ENCODE measurements around the gene PHF5A.

The PHF5A gene, protein sequence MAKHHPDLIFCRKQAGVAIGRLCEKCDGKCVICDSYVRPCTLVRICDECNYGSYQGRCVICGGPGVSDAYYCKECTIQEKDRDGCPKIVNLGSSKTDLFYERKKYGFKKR

DNA sequence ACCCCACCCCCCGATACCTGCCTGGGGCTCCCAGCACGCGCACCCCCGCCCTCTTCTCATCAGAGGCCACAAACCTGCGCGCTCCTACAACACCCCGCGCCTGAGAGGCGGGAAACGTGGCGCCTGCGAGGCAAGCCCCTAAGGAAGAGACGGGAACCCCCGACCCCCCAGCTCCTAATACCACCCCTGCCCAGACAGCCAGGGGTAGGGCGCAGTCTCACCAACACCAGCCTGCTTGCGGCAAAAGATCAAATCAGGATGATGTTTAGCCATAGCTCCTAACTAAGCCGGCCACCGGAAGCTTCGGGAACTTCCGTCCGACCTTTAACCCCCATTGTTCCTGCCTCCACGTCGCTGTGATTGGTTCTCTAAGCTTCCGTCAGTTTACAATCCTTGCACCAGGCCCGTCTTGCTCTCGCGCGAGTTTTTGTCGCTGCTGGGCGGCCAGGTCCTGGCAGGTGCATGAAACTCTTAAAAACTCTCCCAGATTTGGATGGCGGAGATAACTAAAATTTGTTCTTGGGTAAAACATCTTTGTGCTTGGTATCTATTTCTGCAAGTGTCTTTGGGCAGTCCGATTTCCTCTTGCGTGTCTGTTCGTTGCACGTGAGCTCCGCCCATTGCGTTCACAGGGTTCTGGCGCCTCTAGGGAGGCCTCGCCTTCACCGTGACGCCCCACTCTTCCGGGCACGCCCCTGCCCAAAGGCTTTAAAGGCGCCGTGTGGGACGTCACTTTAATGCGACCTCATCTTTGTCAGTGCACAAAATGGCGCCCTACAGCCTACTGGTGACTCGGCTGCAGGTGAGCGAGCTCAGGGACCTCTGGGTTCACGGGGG is at the start of gene PHF5A, which contains the start of gene ACO2:
TSS of gene PHF5A (minus strand) at position 312 of the 837 bp plus-strand sequence. CDS start at position 273, 39 bp downstream.
TSS of gene ACO2 (plus strand) at position 737 of the 837 bp plus-strand sequence. CDS start at position 767, 30 bp downstream.
- DNase-seq = peak; percentile 98

DNA sequence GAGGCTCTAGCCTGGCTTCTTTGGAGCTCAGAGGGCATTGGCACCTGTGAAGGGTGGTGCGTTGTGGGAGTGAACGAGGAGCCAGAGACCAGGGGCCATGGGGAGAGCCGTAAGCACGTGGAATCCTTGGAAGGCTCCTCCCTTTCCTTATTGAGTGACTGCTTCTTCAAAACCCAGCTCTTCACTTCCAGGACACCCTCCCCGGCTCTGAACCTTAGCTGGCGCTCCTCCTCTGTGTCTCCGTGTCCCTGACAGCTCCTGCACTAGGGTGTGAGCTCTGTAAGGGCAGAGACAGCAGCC is 49.5 kb upstream of the PHF5A start:
- no peak for DNase-seq

DNA sequence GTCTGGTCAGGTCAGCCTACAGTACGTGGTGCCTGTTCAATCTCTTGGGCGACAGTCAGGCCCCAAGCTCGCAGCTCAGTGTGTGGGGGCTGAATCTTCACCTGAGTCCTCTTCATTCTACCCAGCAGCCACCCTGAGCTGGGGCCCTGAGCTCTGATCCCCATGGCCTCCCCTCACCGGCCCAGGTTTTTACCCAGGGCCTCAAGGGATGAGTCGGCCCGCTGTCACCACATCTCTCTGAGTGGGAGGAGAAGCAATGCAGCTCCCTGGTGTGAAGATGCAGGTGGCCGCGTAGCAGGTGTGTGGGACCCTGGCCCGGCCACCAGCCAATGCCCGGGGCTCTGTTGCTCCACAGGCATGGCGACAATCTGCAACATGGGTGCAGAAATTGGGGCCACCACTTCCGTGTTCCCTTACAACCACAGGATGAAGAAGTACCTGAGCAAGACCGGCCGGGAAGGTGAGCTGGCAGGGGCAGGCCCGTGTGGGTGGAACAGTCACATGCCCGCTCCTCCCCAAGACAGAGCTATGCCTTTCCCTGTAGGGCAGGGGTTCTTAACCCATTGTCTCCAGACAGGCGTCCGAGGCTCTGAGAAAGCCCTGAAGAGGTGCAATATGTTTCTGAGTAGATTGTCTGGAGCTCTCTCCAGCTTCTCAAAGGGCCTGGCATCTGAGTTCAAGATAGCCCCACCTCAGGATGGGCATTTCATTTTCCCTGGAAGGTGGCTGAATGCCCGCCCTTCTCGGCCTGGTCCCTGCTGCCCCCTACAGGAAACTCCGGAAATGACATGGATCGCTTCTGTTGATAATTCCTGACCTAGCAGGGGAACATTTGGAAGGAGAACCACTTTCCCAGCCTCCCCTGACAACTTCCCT is 48.9 kb upstream of the PHF5A start:
- peak; percentile 43 for DNase-seq

DNA sequence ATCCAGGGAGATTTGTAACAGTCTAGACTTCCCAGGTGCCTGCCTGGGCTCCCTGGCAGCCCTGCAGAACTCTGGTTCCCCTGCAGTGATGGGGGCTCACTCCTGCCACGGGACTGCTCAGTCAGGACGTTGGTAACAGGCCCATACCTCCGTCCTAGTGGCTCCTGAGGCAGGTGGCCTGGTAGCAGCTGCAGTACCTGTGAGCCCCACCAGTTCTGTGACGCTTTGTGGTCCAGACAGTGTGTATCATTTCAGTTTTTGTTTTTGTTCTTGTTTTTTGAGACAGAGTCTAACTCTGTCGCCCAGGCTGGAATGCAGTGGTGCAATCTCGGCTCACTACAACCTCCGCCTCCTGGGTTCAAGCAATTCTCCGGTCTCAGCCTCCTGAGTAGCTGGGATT is 48.0 kb upstream of the PHF5A start:
- no peak for DNase-seq

DNA sequence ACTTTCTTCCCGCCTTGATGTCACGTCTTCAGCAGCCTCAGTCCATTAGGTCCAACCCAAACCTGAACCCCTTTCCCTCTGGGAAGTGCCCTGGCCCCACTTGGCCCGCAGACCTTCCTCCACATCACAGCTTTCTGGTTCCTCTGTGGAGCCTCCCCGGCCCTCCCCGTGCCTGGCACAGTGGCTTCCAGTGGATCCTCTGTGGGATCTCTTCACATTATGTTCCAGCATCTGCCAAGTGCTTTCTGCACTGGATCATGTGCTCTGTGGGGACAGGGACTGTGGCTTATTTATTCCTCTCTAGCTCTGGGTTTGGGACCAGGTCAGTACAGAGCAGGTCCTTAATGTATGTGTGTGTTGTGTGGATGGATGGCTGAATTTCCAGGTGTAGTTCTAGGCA is 44.9 kb upstream of the PHF5A start:
- DNase-seq = no peak

DNA sequence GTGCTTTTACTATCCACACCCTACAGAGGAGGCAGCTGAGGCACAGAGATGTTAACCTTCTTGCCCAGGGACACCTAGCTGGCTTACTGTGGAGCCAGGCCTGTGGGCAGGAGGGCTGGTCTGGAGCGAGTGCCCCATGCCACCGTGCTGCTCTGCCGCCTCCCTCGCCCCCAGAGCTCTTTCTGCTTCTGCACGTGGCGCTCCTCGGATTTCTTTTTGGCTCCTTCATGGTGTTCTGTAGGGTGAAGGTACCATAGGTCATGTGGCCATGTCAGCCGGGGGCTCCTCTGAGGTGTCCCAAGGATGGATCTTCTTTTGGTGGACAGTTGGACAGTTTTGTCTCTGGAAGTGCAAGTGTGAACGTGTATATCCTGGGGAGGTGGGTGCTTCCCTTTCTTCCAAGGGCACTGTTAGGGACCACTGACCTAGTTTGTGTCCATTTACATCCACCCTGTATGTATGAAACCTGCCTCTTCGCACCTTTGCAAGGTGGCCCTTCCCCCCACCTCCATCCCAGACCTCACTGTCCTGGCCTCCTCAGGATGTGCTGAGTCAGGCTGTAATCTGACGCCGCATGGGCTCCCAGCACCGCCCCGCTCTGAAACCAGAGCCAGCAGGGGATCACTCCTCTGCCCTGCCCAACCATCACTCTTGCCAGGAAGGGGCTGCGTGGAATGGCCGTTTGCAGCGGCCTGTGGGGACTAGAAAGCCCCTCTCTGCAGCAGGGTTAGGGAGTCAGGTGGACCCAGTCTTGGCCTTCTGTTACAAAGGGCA is 44.1 kb upstream of the PHF5A start:
- no peak for DNase-seq

DNA sequence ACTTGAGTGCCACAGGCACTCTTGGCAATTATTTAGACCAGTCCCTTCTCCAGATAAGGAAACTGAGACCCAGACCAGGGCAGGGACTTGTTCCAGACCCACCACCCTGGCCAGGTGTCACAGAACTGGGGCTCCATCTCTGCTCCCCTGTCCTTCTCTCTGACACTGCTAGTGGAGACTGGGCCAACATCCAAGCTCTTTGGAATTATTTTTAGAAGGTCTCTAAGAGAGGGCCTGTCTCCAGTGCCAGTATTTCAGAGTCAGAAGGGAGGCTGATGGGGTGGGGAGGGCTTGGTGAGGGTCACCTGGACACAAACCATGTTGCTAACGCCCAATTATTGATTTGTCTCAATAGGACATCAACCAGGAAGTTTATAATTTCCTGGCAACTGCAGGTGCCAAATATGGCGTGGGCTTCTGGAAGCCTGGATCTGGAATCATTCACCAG is 43.1 kb upstream of the PHF5A start:
- no peak for DNase-seq

DNA sequence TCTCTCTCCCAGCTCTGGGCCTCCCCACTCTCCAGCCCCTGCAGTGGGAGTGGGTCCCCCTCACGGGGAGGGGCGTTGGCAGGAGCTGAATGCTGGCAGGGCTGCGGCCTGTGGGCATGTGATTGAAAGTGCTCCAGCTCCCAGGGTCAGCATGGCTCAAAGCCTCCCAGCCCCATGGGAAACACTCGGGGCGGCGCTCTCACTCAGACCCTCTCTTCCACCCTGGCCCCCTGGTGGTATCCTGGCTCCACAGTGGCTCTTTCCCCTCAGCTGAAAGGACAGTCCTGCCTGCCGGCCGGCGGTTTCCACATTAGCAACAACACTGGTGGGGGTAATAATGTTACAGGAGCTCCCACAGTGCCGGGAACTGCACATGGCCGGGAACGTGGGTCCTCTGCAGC is 40.3 kb upstream of the PHF5A start:
- no peak for DNase-seq

DNA sequence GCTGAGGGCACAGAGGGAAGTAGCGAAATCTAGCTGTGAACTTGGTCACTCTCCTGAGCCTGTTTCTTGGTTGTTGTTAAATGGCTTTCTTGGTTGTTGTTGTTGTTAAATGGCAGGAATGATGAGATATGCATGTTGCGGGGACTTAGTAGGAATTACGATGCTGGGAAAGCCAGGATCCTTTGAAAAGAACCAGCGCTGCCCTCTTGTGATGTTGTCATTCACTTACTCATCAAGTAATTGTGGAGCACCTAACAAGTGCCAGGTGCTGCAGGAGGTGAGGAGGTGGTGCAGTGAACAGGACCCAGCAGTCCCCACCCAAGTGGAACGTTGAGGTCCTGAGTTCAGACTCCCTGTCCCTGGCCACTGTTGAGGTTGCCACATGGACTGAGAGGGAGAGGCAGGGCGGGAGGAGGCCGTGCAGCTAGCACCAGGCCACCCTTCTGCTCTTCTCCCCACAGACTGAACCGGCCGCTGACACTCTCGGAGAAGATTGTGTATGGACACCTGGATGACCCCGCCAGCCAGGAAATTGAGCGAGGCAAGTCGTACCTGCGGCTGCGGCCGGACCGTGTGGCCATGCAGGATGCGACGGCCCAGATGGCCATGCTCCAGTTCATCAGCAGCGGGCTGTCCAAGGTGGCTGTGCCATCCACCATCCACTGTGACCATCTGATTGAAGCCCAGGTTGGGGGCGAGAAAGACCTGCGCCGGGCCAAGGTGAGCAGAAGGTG is 39.0 kb upstream of the PHF5A start:
- DNase-seq = no peak

DNA sequence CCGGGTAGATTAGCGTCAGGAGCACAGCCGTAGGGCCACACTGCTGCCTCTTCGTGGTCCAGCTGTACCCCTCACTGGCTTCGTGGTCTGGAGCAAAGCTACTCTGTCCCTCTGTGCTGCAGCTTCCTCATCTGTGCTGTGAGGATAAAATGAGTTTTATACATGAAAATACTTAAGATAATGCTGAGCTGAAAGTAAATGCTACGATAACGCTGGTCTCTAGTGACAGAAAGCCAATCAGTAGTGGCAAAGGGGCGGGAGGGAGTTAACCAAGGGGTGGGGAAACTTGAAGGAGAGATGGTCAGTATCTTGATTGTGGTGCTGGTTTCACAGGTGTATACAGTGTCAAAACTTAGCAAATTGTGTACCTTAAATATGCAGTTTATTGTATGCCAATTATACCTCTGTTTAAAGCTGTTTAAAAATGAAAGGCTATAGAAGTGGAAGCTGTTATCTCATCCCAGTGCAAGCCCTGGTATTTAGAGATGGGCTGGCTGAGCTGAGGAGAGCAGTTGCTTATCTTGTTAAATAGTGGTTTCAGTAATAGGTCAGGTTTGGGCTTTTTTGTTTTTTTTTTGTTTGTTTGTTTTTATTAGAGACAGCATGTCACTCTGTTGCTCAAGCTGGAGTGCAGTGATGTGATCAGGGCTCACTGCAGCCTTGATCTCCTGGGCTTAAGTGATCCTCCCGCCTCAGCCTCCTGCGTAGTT is 37.2 kb upstream of the PHF5A start:
- DNase-seq = no peak

DNA sequence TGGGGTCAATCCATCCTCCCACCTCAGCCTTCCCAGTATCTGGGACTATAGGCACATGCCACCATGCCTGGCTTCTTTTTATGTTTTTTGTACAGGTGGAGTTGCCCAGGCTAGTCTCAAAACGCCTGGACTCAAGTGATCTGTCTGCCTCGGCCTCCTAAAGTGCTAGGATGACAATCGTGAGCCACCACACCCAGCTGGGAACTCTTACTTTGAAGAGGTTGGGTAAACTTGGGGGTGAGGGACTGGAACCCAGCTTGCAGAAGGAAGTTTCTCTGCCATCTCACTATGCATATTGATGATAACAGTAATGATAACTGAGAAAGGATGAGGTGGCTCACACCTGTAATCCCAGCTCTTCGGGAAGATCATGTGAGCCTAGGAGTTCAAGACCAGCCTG is 36.3 kb upstream of the PHF5A start:
- no peak for DNase-seq

DNA sequence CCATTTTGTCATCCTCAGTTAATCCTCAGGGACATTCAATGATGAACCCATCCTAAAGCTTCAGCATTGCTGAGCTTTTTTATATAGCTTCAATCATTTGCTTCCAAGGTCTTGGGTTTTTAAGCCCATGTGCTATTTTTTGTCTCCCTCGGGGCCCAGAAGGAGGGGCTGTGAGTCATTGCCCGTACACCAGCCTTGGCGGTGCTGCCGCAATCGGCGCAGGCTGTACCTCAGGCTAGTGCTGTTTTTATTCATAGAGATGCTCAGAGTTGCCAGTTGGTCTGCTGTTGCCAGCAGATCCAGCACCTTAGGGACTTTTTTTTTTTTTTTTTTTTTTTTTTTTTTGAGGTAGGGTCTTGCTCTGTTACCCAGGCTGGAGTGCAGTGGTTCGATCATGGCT is 35.9 kb upstream of the PHF5A start:
- DNase-seq = no peak

DNA sequence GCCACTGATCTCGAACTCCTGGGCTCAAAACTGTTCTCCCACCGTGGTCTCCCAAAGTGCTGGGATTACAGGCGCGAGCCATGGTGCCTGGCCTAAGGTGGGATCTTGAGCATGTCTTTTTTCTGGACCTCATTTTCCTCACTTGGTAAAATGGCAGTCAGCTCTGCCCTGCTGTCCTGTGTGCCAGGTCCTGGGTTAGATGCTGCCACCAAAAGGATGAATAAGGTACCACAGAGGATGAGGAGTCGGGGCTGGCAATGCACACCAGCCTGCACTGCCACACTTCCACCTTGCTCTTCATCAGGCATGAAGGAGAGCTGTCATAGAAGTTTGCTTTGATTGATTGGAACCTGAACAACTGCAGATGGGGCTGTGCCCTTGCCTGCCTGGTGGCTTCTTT is 32.7 kb upstream of the PHF5A start:
- no peak for DNase-seq

DNA sequence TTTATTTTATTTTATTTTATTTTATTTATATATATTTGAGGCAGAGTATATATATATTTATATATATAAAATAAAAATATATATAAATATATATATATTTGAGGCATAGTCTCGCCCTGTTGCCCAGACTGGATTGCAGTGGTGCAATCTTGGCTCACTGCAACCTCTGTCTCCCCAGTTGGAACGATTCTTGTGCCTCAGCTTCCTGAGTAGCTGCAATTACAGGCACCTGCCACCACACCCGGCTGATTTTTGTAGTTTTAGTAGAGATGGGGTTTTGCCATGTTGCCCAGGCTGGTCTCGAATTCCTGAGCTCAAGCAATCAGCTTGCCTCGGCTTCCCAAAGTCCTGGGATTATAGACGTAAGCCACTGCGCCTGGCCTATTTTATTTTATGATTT is 31.8 kb upstream of the PHF5A start:
- DNase-seq = no peak

DNA sequence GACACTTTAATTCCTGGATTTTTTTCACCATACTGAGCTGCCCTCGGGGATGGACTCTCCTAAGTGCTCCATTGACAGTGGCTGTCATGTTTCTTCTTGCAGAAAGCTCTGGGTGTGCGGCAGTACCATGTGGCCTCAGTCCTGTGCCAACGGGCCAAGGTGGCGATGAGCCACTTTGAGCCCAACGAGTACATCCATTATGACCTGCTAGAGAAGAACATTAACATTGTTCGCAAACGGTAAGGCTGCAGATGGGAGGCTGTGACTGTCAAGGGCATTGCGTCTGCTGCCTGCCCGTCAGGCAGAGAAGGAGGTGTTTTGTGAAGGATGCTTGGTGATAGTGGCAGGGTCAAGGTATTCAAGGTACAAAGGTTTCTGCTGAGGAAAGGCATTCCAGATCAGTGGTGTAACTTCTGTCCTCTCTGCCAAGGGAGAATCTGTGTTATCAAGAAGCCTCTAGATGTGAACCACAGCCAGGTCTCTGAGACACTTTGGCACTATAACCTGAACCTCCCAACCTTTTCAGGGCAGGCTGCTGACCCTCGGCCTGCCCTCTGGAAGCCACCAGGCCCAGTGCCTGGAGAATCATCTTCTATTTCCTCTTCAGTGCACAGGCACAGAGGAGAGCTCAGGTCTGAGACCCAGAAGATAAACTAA is 31.3 kb upstream of the PHF5A start:
- no peak for DNase-seq

DNA sequence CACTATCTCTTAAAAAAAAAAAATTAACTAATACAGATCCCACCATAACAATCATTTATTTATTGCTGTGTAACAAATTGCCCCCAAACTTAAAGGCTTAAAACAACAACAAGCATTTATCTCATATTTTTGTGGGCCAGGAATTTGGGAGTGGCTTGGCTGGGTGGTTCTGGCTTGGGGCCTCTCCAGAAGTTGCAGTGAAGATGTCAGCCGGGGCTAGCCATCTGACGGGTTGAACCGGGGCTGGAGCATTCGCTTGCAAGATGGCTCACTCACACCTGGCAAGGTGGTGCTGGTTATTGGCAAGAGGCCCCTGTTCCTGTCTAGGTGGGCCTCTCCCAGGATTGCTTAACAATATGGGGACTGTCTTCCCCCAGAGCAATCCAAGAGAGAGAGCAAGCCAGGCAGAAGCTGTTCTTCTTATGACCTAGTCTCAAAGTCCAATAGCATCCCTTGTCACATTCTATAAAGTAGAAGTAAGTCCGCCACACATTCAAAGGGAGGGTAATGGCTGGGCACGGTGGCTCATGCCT is 29.9 kb upstream of the PHF5A start:
- no peak for DNase-seq

DNA sequence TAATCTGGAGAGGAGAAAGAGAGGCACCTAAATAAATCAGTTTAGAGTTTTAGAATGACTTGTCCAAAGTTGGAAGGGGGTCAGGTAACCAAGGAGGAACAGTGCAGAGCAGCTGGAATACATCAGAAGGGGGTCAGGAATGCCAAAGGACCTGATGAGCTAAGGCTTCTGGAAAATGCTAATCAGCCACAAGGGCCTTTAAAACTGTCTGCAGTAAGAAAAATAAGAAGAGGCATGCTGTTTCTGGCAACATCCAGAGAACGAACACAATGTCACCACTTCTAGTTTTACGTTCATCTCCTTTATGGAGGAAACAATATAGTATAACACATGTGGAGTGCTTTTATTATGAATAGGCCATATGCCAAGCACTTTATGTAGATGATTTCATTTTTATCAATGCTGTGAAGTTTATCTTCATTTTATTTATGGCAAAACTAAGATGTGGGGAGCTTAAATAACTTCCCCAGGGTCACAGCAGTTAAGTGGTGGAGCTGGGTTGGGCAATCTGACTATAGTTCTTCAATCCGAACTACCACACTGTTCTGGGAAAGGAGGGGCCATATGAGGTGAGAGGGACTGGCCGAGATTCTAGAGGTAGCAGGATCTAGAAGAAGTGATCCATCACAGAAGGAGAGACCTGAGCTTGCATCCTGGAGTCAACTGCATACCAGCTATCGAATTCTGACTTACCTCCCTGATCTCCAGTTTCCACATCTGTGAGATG is 23.0 kb upstream of the PHF5A start:
- DNase-seq = no peak

DNA sequence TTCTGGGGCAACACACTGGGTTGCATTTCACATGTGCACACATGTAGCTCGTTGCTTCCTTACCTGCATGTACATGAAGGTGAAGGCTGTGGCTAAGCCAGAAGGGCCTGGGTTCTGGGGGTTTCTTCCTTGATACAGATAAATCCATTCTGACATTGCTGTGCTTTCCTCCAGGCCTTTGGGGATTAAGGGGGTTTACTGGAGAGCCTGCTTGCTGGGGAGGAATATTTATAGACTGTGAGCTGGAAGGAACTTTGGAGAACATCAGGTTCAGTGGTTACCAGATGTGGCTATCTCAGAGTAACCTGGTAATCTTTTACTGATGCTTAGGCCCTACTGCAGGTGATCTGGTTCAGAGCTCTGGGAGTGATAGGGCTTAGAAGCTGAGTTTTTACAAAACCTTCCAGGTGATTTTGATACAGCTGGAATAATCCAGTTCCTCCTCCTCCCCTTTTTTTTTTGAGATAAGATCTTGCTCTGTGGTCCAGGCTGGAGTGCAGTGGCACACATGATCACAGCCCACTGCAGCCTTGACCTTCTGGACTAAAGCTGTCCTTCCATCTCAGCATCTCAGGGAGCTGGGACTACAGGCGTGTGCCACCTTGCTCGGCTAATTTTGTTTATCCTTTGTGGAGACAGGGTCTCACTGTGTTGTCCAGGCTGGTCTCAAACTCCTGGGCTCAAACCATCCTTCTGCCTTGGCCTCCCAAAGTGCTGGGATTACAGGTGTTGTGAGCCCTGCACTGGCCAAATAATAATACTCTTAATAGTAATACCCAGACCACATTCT is 20.3 kb upstream of the PHF5A start:
- no peak for DNase-seq

DNA sequence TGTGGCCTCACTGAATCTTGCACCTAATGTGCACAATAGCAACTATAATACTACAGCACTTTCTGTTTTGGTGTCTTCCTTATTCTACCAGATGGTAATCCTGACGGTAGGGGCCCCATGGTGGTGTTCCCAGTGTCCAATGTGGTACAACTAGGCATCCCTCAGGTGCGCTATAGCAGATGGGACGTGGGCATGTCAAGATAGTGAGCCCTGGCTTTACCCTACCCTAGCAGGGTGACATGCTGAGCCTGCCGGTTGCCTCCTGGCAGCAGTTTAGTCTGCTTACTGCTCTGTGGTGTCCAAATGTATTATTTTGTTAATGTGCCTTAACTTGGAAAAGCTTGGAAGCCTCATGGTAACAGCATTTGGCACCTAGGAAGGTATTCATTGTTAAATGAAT is 19.6 kb upstream of the PHF5A start:
- DNase-seq = no peak

Data from activated CD8-positive, alpha-beta memory T cell treated with anti-CD3 and anti-CD28 coated beads, Interleukin-2, amount 50 U/mL, for 4 hours (primary cell).